Skeletal muscle cell (primary cell): Measurements from ENCODE around the gene PES1.
"Not testable (repeated sequence)": the region's sequence is repeated elsewhere in the genome, so short reads cannot be mapped to it uniquely, and the experiment has no call there.

Experiments used
- DNase-seq: peaks from one replicate; pipeline ENCODE4 v3.0.0-alpha.2; 2010; ENCODE audit warnings: low read depth
- H3K4me3 ChIP-seq: 2 replicates; pipeline ENCODE4 v1.5.1; 2011; ENCODE audit warnings: low read depth, mild to moderate bottlenecking, control low read depth, low read length, moderate library complexity

The PES1 gene

DNA sequence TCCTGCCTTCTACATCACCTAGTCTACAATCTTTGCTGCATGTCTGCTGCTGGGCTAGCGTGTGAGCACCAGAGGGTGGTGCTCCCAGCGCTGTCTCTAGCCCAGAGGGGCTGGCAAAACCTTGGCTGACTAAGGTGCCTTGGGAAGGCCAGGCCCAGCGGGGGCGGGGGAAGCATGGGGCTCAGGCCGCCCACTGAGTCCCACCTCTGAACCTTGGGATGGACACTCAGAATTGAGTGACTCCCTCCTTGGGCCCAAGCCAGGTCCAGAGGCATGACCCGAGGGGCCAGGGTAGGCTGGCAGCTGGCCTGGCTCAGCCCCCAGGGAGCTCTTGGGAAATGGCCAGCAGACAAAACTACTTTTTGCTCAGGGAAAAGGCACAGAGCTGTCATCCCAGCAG, 9.7 kb downstream of the PES1 start:
- no peak for DNase-seq
- H3K4me3 ChIP-seq = no peak overlapping the region

DNA sequence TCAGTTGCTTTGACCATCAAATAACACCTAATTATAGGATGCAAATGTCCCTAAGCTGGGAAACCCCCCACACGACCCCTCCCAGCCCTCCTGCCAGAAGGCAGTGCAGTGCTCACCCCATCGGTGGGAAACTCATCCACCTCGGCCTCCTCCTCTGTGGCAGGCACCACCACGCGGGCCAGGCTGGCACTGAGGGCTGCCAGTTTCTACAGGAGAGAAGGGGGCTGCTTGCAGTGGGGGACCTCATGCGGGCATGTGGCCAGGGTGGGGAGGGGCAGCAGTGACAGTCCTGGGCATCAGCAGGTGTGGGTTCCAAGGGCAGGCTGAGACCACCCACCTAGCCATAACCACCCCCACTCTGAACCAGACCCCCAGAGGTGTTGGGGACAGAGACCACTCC, 10.8 kb downstream of the PES1 start:
- DNase-seq = no peak
- H3K4me3 ChIP-seq = no peak overlapping the region

GRCh38 chr22:30578481-30578880, 13.2 kb downstream of the PES1 start:
- no peak overlapping the region for H3K4me3 ChIP-seq
- DNase-seq = no peak

DNA sequence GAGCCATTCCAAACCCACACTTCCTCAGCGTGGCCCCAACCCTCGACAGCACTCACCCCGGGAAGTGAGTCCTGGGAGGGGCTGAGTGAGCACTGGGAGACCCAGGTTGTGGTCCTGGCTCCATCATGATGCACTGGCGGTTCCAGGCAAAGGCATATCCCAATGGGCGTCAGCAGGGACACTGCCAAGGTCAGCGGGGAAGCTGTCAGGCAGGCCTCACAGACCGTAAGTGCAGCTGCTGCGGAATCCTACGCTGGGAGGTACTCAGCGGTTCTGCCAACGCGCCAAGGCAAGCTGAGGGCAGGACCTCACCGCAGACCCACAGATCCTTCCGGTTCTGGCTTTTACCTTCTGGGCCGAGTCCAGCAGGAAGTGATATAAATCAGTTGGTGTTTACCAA, 15.9 kb downstream of the PES1 start:
- H3K4me3 ChIP-seq = no peak overlapping the region
- no peak for DNase-seq

DNA sequence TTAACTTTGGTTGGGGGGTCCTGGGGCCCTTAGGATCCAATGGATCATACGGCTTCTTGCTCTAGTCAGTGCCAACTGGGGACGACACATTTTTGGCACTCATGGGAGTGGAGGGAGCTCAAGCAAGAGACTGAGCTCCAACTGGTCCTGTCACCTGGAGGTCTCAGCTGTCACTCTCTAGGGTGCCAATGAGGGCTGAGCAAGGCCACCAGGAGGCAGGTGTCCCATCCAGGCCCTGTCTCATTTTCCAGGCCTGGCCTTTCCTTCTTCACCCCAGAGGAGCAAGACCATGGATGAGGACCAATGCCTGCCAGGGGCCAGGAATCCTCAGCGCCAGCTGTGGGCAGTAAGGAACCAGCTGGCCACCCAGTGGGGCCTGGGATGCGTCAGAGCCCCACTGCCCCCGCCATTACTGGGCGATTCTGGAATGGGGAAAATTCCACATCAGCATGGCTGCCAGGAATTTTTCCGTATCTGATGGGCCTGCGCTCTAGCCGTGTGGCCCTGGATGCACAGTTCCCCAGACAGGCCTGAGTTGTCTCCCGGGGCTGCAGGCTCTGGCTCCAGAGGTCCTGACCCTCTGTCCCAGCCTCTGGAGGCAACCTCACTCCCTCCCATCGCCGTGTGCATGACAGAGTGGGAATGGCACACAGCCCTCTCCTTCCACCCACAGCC, 16.6 kb downstream of the PES1 start:
- peak; percentile 14 for DNase-seq
- no peak overlapping the region for H3K4me3 ChIP-seq

- no peak for DNase-seq
- no peak within 1 kb of the TSS for H3K4me3 ChIP-seq
Measured at GRCh38 chr22:30574095-30574981, 17.4 kb downstream of the PES1 start, which contains the start of gene GAL3ST1. TSS of gene GAL3ST1 (minus strand) at chr22:30574665. CDS start at chr22:30557392, 17,273 bp downstream.

GRCh38 chr22:30573594-30574094, 18.1 kb downstream of the PES1 start:
- H3K4me3 ChIP-seq = no peak overlapping the region

DNA sequence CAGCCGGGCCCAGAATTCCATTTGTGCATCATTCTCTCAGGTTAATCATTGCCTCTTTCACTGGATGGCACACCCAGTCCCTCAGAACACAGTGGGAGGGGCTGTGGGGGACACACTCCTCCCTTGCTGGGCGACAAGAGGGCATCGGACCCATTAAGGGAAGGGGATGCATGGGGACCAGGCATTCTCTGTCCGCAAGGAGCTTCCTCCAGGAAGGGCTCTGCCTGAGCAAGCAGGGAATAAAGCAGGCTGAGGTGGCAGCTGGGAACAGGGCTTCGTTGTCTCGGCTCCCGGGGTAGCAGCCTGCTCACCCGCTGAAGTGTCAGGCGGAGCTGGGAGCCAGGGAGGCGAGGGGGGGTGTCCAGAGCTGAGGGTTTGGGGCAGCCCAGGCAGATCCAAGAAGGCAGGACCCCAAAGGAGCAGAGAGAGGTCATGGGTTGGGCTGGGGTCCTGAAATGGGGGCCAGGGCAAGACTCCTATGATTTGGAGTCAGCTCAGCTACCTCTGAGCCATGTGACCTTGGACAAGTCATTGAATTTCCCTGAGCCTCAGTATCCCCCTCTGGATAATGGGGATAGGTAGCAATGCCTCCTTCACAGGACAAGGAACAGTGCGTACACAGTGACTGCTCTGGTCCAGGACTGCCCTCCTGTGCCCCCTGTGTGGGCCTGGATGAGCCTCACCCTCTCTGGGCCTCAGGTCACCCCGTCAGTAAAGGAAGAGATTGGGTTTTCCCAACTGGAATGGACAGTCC, 18.7 kb downstream of the PES1 start:
- no peak for DNase-seq
- H3K4me3 ChIP-seq = no peak overlapping the region

More at GRCh38 chr22:30573594-30574094, 18.1 kb downstream of the PES1 start:
- no peak for DNase-seq

GRCh38 chr22:30572210-30572609, 19.5 kb downstream of the PES1 start:
- DNase-seq = no peak
- no peak overlapping the region for H3K4me3 ChIP-seq

DNA sequence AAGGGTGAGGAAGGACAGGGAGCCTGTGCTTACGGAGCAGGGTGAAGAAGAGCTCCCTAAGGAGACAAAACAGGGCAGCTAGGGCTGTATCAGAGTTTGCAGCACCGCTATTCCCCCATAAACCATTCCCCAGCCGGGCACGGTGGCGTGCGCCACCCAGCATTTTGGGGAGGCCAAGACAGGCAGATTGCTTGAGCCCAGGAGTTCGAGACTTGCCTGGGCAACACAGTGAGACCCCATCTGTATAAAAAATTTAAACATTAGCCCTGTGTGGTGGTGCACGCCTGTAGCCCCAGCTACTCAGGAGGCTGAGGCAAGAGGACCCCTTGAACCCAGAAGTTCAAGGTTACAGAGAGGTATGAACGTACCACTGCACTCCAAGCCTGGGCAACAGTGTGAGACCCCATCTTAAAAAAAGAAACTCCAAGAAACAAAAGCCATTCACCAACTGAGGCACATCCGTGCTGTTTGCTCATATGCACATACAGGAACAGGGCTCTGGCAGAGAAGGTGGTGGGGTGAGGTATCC, 22.0 kb downstream of the PES1 start:
- H3K4me3 ChIP-seq = no peak overlapping the region
- no peak for DNase-seq

- no peak overlapping the region for H3K4me3 ChIP-seq
- no peak for DNase-seq
Measured at GRCh38 chr22:30568137-30568805, 23.4 kb downstream of the PES1 start.

DNA sequence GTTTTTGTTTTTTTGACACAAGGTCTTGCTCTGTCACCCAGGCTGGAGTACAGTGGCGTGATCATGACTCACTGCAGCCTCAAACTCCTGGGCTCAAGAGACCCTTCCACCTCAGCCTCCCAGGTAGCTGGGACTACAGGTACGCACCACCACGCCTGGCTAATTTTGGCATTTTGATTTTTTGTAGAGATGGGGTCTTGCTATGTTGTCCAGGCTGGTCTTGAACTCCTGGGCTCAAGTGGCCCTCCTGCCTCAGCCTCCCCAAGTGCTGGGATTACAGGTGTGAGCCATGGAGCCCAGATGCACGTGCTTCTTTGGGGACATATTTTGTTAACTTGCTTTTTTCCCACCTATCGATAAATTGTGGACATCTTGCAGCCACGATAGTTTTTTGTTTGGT, 24.4 kb downstream of the PES1 start:
- DNase-seq, H3K4me3 ChIP-seq: not testable (repeated sequence)

- no peak overlapping the region for H3K4me3 ChIP-seq
- no peak for DNase-seq
Measured at GRCh38 chr22:30566125-30566524, 25.6 kb downstream of the PES1 start.

DNA sequence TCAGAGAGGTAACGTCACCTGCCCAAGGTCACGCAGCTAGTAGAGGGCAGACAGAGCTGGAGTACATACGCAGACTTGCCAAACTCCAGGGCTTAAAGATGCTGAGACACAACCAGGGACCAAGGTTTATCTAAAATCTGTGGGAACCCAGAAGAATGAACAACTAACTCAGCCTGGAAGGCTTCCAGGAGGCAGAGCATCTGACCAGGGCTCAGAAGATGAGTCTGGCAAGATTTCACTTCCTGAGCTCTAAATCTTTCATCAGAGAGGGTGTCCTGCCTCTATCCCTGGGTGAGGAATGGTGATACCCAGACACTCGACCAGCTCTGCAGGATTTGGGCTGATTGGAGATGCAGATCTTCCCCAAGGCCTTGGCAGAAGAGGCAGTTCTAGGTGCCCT, 26.4 kb downstream of the PES1 start:
- DNase-seq = no peak
- no peak overlapping the region for H3K4me3 ChIP-seq

DNA sequence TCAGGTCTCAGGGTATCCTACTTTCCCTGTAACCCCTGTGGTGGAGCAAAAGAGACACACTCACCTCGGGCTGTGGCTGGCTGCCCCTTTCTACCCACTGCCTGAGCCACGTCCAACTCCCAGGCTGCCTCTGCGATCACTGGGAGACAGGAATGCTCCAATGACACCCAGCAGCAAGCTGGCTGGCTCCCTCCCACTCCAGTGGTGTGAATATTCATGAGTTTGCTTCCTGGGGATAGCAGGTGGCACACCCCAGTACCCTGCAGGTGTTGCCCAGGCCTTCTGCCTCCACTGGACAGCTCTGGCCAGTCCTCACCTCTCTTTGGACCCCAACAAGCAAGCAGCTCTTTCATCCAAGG, 27.0 kb downstream of the PES1 start:
- H3K4me3 ChIP-seq = no peak overlapping the region
- no peak for DNase-seq

DNA sequence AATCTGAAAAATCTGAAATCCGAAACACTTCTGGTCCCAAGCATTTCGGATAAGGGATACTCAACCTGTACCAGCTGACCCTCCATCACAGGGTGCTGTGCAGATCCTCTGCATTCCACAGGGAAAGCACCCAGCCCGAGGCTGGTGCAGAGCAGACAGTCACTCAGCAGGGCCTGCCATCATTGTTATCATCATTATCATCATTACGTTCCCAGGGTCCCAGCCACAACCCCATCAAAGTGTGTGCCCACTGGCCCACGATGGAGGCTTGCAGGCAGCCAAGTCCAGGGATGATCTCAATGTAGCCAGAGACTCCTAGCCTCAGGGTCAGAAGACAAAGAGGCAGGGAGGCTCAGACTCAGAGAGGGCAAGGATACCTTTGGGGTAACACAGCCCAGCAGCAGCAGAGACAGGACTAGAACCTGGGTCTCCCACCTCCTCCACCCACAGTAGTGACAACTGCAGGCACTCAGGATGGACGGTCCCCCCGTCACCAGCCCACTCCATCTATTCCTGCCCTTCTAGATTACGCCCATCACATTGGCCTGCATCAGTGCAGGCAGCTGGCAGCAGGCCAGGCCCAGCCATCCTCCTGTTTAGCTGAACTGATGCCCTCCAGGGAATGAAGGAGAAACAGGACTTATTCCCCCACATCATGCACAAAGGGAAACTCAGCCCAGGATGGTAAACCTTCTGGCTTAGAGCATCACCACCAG, 27.5 kb downstream of the PES1 start:
- no peak for DNase-seq
- H3K4me3 ChIP-seq = no peak overlapping the region

- no peak overlapping the region for H3K4me3 ChIP-seq
- DNase-seq = no peak
Measured at GRCh38 chr22:30562366-30562765, 29.3 kb downstream of the PES1 start.

DNA sequence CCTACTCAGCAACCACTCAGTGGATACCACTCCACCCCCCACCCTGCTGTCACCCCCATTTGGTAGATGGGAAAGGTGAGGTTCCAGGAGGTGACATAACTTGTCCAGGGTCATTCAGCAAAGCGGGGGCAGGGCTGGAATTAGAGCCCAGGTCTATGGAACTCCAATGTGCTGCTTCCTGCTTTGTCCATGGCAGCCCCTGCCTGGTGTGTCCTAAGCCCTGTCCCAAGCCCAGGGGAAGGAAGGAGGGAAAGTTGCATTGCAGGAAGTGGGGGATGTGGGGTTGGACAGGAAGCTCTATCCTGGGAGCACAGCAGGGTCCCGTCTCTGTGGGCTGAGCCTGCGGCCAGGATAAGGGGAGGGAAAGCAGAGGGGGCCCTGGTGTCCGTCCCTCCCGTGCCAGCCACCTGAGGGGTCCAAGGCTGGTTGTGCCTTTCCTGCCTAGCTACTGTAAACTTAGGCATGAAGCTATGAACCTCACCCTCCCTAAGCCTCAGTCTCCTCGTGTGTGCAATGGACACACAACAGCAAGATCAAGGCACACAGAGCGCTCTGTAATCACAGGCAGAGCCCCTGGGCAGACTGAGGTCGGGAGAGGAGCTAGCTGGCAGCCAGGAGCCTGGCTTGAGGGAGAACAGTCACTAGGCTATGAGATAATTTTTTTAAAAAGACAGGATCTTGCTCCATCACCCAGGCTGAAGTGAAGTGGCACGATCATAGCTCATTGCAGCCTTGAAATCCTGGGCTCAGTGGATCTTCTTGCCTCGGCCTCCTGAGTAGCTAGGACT, 30.1 kb downstream of the PES1 start:
- no peak for DNase-seq
- no peak overlapping the region for H3K4me3 ChIP-seq
